Measurements from ENCODE around the gene LHX8.
"Not testable (repeated sequence)": the region's sequence is repeated elsewhere in the genome, so short reads cannot be mapped to it uniquely, and the experiment has no call there.

Gene LHX8

DNA sequence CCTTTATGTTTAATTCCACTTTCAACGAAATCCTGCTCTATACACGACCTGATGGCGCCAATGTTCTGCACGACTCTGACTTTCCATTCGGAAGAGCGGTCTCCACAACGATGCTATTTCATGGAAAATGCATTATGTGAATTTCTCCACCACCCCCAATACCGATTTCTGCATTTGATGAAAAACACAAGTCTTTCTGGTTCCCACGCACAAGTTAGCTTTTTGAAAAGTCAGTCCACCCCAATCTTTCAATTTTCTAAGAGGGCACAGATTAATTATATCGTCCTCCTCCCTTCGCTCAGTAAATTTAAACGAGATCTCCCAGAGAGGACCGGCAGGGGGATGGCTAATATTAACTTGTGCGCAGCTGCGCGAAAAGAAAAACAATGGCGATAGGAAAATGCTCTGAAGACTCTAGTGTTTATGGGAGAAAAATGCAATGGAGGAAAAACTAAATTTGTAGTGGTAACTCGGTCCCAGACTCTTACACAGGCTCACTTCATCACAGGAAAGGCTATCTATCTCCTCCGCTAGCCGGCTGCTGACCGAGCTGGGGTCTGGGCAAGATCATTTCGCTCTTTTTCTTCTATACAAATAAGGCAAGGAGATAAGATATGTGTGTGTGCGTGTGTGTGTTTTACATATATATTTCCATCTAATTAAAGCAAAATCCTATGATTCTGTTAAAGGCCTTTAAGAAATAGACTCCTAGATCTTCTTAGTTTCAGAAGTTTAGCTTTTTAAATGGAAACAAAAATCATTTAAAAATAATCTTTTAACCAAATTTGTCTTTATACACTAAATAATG lies 1.2 kb upstream of the LHX8 start:
- DNase-seq (ENCODE audit: low read depth, low spot score) = no peak

DNA sequence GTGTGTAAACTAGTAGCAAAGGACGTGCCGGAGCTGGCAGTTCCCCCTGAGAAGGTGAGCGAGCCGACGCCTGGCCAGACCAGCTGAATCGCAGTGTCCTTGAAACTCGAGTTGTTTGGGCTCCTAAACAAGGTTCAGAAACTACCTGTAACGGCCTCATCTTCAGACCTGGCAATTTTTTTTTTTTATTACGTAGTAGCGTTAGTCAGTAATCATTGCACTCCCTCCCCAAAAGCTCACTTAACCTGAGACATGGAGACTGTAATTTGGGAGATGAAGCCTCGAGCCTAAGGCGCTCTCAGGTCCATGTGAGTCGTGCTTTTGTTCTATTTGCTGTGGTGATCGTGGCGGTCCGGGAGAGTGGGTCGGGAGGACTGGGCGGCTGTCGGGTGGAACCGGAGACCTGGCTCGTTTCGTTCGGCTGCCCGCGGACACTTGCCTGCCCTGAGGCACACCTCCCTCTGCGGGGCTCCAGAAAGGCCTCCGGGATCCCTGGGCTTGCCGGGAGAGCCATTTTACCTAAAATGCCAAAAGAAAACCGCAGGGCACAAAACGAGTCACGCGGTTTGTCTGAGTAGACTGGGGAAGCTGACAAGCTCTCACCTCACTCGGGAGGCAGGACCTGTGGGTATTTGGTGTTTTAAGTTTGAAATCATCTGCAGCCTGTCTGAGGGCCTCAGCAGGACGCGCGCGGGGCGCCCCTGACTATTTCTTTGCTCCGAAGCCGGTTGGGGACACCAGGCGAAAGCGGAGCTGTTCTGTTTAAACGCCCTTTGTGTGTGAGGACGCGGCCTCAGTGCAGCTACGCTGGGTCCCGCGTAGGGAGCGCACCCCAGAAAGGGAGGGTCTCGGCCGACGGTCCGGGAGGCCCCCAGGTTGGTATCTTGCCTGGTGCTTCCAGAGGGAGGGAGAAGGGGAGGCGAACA lies 722 bp downstream of the LHX8 start:
- no peak for DNase-seq (ENCODE audit: low read depth, low spot score)

- DNase-seq (ENCODE audit: low read depth, low spot score) = no peak
Observed at GRCh38 chr1:75135573-75136194, 1.5 kb downstream of the LHX8 start.

GRCh38 chr1:75136195-75136815 lies 2.1 kb downstream of the LHX8 start:
- no peak for DNase-seq (ENCODE audit: low read depth, low spot score)

DNA sequence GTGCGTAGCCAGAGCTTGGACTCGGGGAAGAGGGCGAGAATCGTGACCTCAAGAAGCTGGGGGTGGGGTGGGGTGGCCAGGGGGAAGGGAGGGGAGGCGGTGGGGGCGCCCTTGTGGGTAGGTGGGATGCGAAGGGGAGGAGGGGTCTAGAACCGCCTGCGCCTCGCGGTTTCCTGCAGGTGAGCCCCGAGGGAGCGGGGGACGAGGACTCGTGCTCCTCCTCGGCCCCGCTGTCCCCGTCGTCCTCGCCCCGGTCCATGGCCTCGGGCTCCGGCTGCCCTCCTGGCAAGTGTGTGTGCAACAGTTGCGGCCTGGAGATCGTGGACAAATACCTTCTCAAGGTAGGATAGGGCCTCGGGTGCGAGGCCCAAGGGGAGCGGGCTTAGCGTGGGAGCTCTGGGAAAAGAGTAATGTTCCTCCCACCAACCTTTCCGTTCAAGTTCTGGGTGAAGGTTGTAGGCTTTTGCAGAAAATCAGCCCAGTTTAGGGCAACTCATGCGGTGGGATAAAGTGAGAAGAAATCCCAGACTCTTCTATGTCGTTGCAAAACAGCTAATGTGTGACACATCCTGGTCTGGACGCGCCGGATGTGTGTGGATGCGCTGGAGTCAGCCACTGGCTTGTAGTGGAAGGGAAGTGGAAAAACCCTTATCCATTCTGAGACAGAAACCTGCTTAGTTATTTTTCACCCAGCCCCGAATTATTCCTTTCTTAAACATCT lies 2.9 kb downstream of the LHX8 start:
- no peak for DNase-seq (ENCODE audit: low read depth, low spot score)

GRCh38 chr1:75152092-75152491 lies 17.9 kb downstream of the LHX8 start:
- no peak for DNase-seq (ENCODE audit: low read depth, low spot score)

- DNase-seq (ENCODE audit: low read depth, low spot score) = no peak
Observed at GRCh38 chr1:75159154-75159553, 25.0 kb downstream of the LHX8 start.

- no peak for DNase-seq (ENCODE audit: low read depth, low spot score)
Observed at GRCh38 chr1:75165264-75165663, 31.1 kb downstream of the LHX8 start.

DNA sequence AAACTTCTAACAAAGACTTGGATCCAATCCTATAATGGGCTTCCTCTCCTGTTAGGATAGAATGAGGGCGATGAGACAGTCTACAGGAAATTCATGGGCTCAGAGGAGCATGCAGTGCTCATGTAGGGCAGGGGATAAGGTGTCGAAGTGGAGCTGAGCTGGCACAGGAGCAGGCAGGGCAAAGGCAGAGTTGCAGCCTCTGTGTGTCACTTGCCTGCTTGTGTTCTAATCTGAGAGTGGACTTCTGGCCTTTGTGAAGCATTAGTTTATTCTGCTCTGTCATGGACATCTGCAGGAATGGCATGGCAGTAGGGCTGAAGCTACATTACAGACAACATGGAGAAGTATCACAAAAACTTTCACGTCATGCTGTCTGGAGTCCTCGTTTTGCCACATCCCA lies 32.6 kb downstream of the LHX8 start:
- no peak for DNase-seq (ENCODE audit: low read depth, low spot score)

- DNase-seq (ENCODE audit: low read depth, low spot score) = no peak
Observed at GRCh38 chr1:75170011-75170410, 35.8 kb downstream of the LHX8 start.

DNA sequence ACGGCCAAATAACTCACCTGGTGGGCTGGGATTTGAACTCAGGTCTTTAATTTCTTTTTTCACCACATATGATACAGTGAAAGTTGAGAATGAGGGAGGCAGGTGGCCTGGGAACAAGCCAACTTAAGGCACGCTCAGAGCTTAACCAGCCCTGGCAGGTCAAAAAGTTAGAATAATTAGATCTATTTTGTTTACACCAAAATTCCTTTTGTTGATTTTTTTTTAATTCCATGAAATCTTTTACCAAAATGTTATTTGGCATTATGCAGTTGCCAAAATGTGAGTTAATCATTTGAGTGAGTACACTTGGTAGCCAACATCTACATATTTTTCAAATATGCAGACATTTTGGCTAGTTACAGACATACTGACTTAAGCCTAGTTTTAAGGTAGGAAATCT lies 36.8 kb downstream of the LHX8 start:
- DNase-seq (ENCODE audit: low read depth, low spot score) = no peak

DNA sequence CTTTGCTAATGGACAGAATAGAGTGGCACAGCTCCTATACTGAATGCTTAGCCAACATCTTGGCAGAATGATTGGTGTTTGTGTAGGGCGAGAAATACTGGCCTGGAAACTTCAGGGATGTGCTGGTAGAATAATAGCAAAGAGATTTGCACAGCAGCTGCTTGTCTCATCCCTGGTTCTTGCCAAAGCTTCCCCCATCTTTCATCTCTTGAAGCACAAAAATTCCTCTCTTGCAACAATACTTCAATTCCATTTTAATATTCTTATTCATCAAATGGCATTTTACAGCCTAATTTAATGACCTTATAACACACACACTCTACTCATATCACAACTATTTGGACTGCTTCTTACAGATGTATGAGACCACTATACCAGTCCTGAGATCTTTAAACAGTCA lies 37.7 kb downstream of the LHX8 start:
- DNase-seq (ENCODE audit: low read depth, low spot score) = no peak

- DNase-seq (ENCODE audit: low read depth, low spot score) = no peak
Observed at GRCh38 chr1:75172556-75172955, 38.4 kb downstream of the LHX8 start.

DNA sequence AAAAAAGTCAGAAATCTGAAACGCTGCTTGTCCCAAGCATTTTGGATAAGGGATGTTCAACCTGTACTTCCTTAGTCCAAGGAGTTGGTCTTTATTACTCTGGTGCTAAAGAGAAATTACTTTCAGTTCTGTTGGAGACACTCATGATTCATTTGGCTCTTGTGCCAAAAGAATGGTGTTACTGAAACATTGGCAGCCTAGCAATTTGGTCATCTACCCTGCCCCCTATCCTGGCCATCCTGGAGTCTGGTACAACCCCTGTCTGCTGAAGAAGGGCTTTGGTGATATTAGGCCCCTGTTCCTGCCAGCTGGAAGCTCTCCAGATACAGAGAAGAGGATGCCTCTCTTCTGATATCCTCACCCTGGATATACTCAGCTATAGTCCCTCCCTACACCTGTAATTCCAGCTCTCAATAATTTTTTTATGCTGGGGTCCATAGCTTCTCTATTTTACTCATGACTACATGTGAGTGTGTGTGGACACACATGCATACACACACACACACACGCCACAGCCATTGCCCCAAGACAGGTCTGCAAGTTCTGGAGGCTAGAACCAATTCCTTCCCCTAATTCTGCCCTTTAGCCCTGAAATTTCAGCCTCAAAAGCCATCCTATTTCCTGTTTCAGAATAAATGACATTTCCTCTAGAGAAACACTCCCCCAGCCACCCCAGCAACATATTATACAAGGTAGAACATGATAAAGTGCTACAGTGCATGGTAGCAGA lies 40.0 kb downstream of the LHX8 start:
- no peak for DNase-seq (ENCODE audit: low read depth, low spot score)

DNA sequence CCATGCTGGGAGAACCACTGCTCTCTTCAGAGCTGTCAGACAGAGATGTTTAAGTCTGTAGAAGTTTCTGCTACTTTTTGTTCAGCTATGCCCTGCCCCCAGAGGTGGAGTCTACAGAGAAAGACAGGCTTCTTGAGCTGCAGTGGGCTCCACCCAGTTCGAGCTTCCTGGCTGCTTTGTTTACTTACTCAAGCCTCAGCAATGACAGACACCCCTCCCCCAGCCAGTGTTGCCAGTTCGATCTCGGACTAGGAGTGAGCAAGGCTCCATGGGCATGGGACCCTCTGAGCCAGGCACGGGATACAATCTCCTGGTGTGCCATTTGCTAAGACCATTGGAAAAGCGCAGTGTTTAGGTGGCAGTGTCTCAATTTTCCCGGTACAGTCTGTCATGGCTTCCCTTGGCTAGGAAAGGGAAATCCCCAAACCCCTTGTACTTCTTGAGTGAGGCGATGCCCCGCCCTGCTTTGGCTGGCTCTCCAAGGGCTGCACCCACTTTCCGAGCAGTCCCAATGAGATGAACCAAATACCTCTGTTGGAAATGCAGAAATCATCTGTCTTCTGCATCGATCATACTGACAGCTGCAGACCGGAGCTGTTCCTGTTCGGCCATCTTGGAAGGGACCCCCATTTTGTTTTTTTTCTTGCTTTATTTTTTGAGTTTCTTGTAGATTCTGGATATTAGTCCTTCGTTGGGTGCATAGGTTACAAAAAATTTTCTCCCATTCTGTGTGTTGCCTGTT lies 47.2 kb downstream of the LHX8 start:
- DNase-seq (ENCODE audit: low read depth, low spot score) = not testable (repeated sequence)

DNA sequence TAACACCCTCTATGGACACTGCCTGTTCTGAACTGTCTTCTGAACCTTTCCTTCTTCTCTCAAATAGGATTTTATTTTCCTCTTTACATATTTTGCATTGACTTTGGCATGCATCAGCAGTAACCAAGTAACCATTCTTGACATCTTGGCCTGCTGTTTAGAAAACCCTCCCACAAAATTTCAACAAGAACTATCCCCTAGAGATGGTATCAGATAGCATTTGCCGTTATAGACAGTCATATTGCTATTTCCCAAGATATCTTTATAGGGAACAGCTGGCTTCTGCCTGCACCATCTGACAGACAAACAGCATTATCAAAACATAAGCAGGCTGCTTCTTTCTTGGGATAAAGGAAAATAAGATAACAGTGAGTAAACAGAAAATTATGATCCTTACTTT lies 54.7 kb downstream of the LHX8 start:
- no peak for DNase-seq (ENCODE audit: low read depth, low spot score)

DNA sequence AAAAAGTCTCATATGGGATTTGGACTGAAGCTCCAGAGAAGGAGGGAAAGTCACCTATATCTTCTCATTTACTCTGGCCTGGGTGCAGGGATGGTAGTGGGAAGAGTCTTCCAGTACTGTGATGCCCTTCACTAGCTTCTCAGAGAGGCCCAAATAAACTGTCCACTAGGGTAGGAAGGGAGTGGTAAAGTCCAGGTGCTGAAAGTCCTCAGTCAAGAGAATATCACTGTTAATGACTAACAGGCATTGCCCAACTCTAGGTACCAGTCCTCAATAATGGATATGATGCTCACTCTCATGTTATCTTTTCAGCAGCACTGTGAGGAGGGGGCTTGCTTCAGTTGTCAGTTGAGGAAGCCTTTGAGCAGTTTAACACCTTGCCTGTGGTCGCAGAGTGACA lies 64.0 kb downstream of the LHX8 start:
- DNase-seq (ENCODE audit: low read depth, low spot score) = no peak

- DNase-seq (ENCODE audit: low read depth, low spot score) = no peak
Observed at GRCh38 chr1:75198761-75199160, 64.6 kb downstream of the LHX8 start.

- no peak for DNase-seq (ENCODE audit: low read depth, low spot score)
Observed at GRCh38 chr1:75202751-75203150, 68.6 kb downstream of the LHX8 start.
